ENCODE data around the gene GMCL1. TPM values are rescaled to one million over a fixed set of nuclear protein-coding genes. Genes with fewer than 3 reads are reported as not detected.
"Not testable (repeated sequence)": the region's sequence is repeated elsewhere in the genome, so short reads cannot be mapped to it uniquely, and the experiment has no call there.

Gene GMCL1
- polyA plus RNA-seq, 4 donors: 13.6 to 34.0 (median 17.7) TPM

DNA sequence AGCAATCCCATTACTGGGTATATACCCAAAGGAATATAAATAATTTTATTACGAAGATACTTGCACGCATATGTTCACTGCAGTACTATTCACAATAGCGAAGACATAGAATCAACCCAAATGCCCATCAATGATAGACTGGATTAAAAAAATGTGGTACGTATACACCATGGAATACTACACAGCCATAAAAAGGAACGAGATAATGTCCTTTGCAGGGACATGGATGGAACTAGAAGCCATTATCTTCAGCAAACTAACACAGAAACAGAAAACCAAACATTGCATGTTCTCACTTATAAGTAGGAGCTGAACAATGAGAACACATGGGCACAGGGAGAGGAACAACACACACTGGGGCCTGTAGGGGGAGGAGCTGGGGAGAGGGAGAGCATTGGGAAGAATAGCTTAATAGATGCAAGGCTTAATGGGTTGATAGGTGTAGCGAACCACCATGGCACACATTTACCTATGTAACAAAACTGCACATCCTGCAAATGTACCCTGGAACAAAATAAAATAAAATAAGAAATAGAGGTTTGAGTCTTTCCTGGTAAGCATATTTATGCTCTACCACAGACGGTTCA is 63.5 kb downstream of the GMCL1 start:
- H3K27ac ChIP-seq (ENCODE audit: low read depth in 1 of 3, low read length in 2 of 3); DNase-seq; H3K4me1 ChIP-seq (ENCODE audit: control insufficient read depth in 3 of 3, insufficient read depth in 2 of 3, low read depth in 1 of 3, low read length in 2 of 3); FAIRE-seq; H3K4me3 ChIP-seq (ENCODE audit: low read depth in 1 of 3, low read length in 3 of 3); H3K36me3 ChIP-seq (ENCODE audit: control insufficient read depth in 3 of 3, insufficient read depth in 2 of 3, low read depth in 1 of 3, low read length in 3 of 3); H3K9me3 ChIP-seq (ENCODE audit: control insufficient read depth in 2 of 2, insufficient read depth in 1 of 2, low read depth in 1 of 2, low read length in 1 of 2); H3K27me3 ChIP-seq (ENCODE audit: control insufficient read depth in 3 of 3, insufficient read depth in 3 of 3, low read length in 3 of 3): not testable (repeated sequence)
- 93 to 97% (median 95%) methylated on average over 7 of the region's 7 CpGs for WGBS, 3 donors

DNA sequence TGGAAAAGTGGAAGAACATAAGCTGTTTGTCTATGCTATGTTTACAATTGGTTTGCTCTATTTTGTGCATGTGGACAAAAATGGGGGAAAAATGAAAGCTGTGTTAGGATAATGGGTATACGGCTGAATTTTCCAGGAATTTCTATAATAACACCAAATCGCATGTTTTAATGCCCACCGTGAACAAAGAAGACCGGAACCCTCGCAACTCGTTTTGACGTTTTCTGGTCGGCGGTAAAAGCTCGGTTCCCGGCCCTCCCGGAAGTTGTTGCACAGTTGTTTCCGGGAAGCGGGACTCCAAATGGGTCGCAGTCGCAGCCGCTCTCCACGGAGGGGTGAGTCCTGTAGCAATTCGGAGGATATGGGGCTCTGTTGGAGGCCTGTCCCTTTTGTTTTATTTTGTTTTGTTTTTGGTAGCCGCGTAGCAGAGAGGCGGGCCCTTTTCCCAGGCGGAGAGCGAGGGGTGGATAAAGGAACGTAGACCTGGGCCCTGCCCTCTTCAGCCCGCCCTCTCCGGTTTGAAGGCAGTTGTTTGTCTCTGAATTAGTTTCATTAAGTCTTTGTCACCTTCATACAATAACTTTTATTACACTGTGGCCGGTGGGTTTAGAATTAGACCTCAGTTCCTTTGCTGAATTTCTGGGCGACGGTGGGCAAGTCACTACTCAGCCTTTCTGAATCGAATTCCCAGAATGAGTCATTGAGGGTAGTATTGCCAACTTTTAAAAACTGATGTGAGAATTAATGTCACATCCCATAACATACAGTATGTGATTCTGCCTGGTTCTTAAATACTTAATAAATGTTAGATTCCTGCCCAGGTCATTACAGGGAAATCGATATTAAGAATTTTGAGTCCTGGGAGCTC is 64.5 kb downstream of the GMCL1 start, which contains the start of gene SNRNP27:
Gene SNRNP27, plus strand, starts transcription at position 273 of the 868 bp plus-strand sequence. Its CDS starts 29 bp downstream, at position 302.
- FAIRE-seq (no peak), DNase-seq (peak; percentile 82 to 90)
- Histone ChIP-seq H3K4me3 (ENCODE audit: low read depth in 1 of 3, low read length in 3 of 3) (peak within 1 kb of the TSS; percentile 68 to 96 (median 81)), H3K9me3 (ENCODE audit: control insufficient read depth in 2 of 2, insufficient read depth in 1 of 2, low read depth in 1 of 2, low read length in 1 of 2) (peaks cover 0 to 4% of the 10 kb centered on the region in 2 donors), H3K4me1 (ENCODE audit: control insufficient read depth in 3 of 3, insufficient read depth in 2 of 3, low read depth in 1 of 3, low read length in 2 of 3) (peaks cover 0 to 2% (median 0%) of the 10 kb centered on the region in 3 donors), H3K27ac (ENCODE audit: low read depth in 1 of 3, low read length in 2 of 3) (peak within 1 kb of the TSS; percentile 50 to 92 (median 77)), H3K27me3 (ENCODE audit: control insufficient read depth in 3 of 3, insufficient read depth in 3 of 3, low read length in 3 of 3) (no peaks in the 10 kb centered on the region), H3K36me3 (ENCODE audit: control insufficient read depth in 3 of 3, insufficient read depth in 2 of 3, low read depth in 1 of 3, low read length in 3 of 3) (peaks cover 3 to 9% (median 7%) of the 10 kb centered on the region in 3 donors)
- 0 to 1% (median 1%) methylated on average over 32 of the region's 32 CpGs for WGBS, 3 donors

DNA sequence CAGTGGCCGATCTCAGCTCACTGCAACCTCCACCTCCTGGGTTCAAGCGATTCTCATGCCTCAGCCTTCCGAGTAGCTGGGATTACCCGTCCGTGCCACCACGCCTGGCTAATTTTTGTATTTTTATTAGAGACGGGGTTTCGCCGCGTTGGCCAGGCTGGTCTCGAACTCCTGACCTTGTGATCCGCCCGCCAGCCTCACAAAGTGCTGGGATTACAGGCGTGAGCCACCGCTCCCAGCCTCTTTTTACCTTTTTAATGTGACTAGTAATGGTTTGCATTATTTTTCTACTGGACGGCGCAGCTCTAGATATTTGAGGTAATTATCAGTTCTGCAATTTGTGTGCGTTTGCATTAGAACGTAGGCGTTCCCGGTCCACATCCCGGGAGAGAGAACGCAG is 65.3 kb downstream of the GMCL1 start:
- not testable (repeated sequence) for DNase-seq; H3K27ac ChIP-seq (ENCODE audit: low read depth in 1 of 3, low read length in 2 of 3); H3K9me3 ChIP-seq (ENCODE audit: control insufficient read depth in 2 of 2, insufficient read depth in 1 of 2, low read depth in 1 of 2, low read length in 1 of 2); FAIRE-seq; H3K27me3 ChIP-seq (ENCODE audit: control insufficient read depth in 3 of 3, insufficient read depth in 3 of 3, low read length in 3 of 3); H3K4me1 ChIP-seq (ENCODE audit: control insufficient read depth in 3 of 3, insufficient read depth in 2 of 3, low read depth in 1 of 3, low read length in 2 of 3)
- Histone ChIP-seq H3K4me3 (ENCODE audit: low read depth in 1 of 3, low read length in 3 of 3) (peak overlapping the region in 2 of 3 donors; percentile 68 to 81), H3K36me3 (ENCODE audit: control insufficient read depth in 3 of 3, insufficient read depth in 2 of 3, low read depth in 1 of 3, low read length in 3 of 3) (peaks cover 3 to 13% (median 9%) of the 10 kb centered on the region in 3 donors)
- 20 to 37% (median 28%) methylated on average over 23 of the region's 23 CpGs for WGBS, 3 donors

DNA sequence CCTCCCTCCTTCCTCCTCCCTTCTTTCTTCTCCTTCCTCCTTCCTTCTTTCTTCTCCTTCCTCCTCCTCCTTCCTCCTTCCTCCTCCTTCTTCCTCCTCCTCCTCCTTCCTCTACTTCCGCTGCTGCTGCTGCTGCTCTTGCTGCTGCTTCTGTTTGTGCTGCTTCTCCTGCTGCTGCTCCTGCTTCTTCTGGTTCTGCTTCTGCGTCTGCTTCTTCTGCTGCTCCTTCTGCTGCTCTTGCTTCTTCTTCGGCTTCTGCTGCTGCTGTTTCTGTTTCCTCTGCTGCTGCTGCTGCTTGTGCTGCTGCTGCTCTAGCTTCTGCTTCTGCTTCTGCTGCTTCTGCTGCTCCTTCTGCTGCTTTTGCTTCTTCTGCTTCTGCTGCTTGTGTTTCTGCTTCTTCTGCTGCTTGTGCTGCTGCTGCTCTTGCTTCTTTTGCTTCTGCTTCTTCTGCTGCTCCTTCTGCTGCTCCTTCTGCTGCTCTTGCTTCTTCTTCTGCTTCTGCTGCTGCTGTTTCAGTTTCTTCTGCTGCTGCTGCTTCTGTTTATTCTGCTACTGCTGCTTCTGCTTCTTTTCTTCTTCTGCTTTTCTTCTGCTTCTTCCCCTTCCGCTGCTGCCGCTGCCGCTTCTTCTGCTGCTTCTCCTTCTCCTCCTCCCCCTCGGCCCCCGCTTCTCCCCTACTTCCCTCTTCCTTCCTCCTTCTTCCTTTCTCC is 72.9 kb downstream of the GMCL1 start:
- no peaks in the 10 kb centered on the region for H3K4me1 ChIP-seq (ENCODE audit: control insufficient read depth in 3 of 3, insufficient read depth in 2 of 3, low read depth in 1 of 3, low read length in 2 of 3)
- H3K4me3 ChIP-seq (ENCODE audit: low read depth in 1 of 3, low read length in 3 of 3): peak overlapping the region in 1 of 3 donors; percentile 8
- peak overlapping the region in 2 of 3 donors; percentile 19 to 48 for H3K27ac ChIP-seq (ENCODE audit: low read depth in 1 of 3, low read length in 2 of 3)
- WGBS, 3 donors: 59 to 71% (median 59%) methylated on average over 8 of the region's 8 CpGs
- DNase-seq: no peak
- H3K36me3 ChIP-seq (ENCODE audit: control insufficient read depth in 3 of 3, insufficient read depth in 2 of 3, low read depth in 1 of 3, low read length in 3 of 3): peaks cover 6 to 33% (median 8%) of the 10 kb centered on the region in 3 donors
- no peaks in the 10 kb centered on the region for H3K9me3 ChIP-seq (ENCODE audit: control insufficient read depth in 2 of 2, insufficient read depth in 1 of 2, low read depth in 1 of 2, low read length in 1 of 2)
- no peaks in the 10 kb centered on the region for H3K27me3 ChIP-seq (ENCODE audit: control insufficient read depth in 3 of 3, insufficient read depth in 3 of 3, low read length in 3 of 3)
- no peak for FAIRE-seq

DNA sequence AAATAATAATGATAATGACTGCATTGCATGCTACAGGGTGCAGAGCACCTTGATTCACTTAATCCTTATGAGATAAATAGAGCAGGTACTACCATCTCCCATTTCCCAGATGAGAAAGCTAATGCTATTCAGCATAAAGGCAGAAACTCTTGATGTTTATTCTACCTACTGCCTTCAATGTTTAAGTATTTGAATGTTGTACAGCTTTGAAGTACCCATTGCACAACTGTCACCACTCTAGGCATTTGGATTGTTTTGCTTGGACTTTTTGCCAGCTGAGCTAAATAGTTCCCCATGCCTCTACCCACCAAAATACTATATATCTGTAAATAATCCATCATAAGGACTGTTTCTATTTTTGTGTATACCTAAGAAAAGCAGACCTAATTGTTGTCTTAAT is 77.8 kb downstream of the GMCL1 start:
- no peak for DNase-seq
- Histone ChIP-seq H3K9me3 (ENCODE audit: control insufficient read depth in 2 of 2, insufficient read depth in 1 of 2, low read depth in 1 of 2, low read length in 1 of 2) (no peaks in the 10 kb centered on the region), H3K4me3 (ENCODE audit: low read depth in 1 of 3, low read length in 3 of 3) (no peak overlapping the region), H3K36me3 (ENCODE audit: control insufficient read depth in 3 of 3, insufficient read depth in 2 of 3, low read depth in 1 of 3, low read length in 3 of 3) (peaks cover 3 to 29% (median 9%) of the 10 kb centered on the region in 3 donors), H3K27me3 (ENCODE audit: control insufficient read depth in 3 of 3, insufficient read depth in 3 of 3, low read length in 3 of 3) (no peaks in the 10 kb centered on the region), H3K4me1 (ENCODE audit: control insufficient read depth in 3 of 3, insufficient read depth in 2 of 3, low read depth in 1 of 3, low read length in 2 of 3) (no peaks in the 10 kb centered on the region), H3K27ac (ENCODE audit: low read depth in 1 of 3, low read length in 2 of 3) (no peak overlapping the region)
- no peak for FAIRE-seq

DNA sequence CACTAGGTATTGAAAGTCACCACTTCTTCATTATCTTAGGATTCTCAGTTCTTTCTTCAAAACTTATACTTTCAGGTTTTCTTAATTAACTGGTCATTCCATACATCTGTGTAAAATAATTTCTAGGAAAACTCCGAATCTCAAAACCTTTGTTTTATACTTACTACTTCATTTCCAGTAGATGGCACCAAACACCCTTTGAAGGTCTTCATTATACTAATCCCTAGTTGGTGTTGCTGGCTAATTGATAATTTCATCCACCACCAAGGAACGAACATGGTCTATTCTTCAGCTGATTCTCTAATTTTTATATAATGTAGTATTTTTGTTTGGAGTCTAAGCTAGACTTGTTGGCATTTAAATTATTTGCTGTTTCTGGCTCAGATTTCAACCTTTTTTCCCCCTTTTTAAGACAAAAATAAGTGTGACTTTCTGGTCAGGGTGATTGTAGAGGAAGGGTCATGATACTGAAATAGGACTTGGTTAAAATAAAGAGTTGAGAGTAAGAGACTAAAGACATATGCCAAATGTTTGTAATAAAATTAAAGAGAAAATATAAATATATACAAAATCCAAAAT is 82.6 kb downstream of the GMCL1 start:
- Histone ChIP-seq H3K4me3 (ENCODE audit: low read depth in 1 of 3, low read length in 3 of 3) (no peak overlapping the region), H3K27me3 (ENCODE audit: control insufficient read depth in 3 of 3, insufficient read depth in 3 of 3, low read length in 3 of 3) (no peaks in the 10 kb centered on the region), H3K36me3 (ENCODE audit: control insufficient read depth in 3 of 3, insufficient read depth in 2 of 3, low read depth in 1 of 3, low read length in 3 of 3) (peaks cover 3 to 14% (median 7%) of the 10 kb centered on the region in 3 donors), H3K27ac (ENCODE audit: low read depth in 1 of 3, low read length in 2 of 3) (peak overlapping the region in 2 of 3 donors; percentile 3 to 20), H3K4me1 (ENCODE audit: control insufficient read depth in 3 of 3, insufficient read depth in 2 of 3, low read depth in 1 of 3, low read length in 2 of 3) (no peaks in the 10 kb centered on the region), H3K9me3 (ENCODE audit: control insufficient read depth in 2 of 2, insufficient read depth in 1 of 2, low read depth in 1 of 2, low read length in 1 of 2) (no peaks in the 10 kb centered on the region)
- DNase-seq (peak; percentile 75 to 76), FAIRE-seq (peak; percentile 33)
- 1 to 4% (median 2%) methylated on average over 2 of the region's 2 CpGs for WGBS, 3 donors

DNA sequence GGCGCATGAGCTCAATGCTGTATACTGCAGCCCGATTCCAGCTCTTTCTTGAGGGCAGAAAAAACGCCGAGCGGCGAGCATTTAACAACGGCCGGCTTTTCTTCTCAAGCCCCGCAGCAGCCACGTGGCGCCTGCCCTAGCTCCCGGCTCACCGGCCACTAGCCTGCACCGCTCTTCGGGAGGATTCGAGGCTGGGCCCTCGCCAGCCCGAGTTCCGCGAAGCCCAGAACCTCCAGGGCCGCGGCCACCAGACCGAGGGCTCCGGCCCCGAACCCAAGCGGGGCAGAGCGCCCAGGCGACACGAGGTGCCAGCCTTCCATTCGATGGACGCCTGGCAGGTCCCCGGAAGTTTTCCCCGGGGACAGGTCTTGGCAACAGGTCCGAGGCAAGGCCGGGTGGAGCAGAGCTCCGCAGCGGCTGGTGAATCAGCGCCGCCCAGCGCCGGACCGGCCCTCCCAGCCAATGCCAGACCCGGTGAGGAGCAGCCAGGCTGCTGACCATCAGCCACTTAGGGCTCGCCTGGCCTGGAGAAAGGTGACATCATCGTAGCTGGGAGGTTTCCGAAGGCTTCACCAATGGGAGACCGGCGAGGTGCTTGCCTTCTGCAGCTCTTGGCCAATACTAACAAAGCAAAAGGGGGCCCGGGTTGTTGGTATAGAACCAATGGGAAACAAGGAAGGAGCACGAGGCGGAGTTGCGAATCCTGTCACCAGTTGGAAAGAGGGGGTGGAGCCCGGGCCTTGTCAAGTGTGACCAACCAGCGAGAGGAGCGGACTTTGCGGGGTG is 84.9 kb downstream of the GMCL1 start:
- peak; percentile 98 for FAIRE-seq
- H3K4me3 ChIP-seq (ENCODE audit: low read depth in 1 of 3, low read length in 3 of 3): peak overlapping the region; percentile 39 to 68 (median 54)
- H3K27ac ChIP-seq (ENCODE audit: low read depth in 1 of 3, low read length in 2 of 3): peak overlapping the region; percentile 90 to 98 (median 95)
- peaks cover 0 to 7% (median 0%) of the 10 kb centered on the region in 3 donors for H3K4me1 ChIP-seq (ENCODE audit: control insufficient read depth in 3 of 3, insufficient read depth in 2 of 3, low read depth in 1 of 3, low read length in 2 of 3)
- WGBS, 3 donors: 0% methylated on average over 53 to 56 of the region's 56 CpGs
- H3K27me3 ChIP-seq (ENCODE audit: control insufficient read depth in 3 of 3, insufficient read depth in 3 of 3, low read length in 3 of 3): no peaks in the 10 kb centered on the region
- DNase-seq: peak; percentile 100
- H3K36me3 ChIP-seq (ENCODE audit: control insufficient read depth in 3 of 3, insufficient read depth in 2 of 3, low read depth in 1 of 3, low read length in 3 of 3): peaks cover 0 to 10% (median 2%) of the 10 kb centered on the region in 3 donors
- no peaks in the 10 kb centered on the region for H3K9me3 ChIP-seq (ENCODE audit: control insufficient read depth in 2 of 2, insufficient read depth in 1 of 2, low read depth in 1 of 2, low read length in 1 of 2)
